Thoracic aorta (tissue), 2 donors: ENCODE data around the gene RAET1E. TPM values are rescaled to one million over a fixed set of nuclear protein-coding genes. Genes with fewer than 3 reads are reported as not detected.
"Not testable (repeated sequence)": the region's sequence is repeated elsewhere in the genome, so short reads cannot be mapped to it uniquely, and the experiment has no call there.

ENCODE experiments used
- ATAC-seq: fragments of 150-250 bp; one replicate; pipeline ENCODE4 v1.8.0; 2017; ENCODE audit warnings: low read depth; ENCODE audit not compliant: insufficient number of reproducible peaks, low FRiP score
- DNase-seq: peaks from one replicate; pipeline ENCODE4 v3.0.0-alpha.2; 2020; ENCODE audit warnings: low spot score
- H3K27ac ChIP-seq, 2 donors: fragments of 200-600 bp; sonication (generic); 1 replicate in 1 of 2; 2 replicates in 1 of 2; pipeline ENCODE4 v1.5.1; 2016; ENCODE audit warnings: mild to moderate bottlenecking in 2 of 2, moderate library complexity in 2 of 2
- H3K27me3 ChIP-seq: fragments of 200-600 bp; sonication (generic); replicated peaks from 2 replicates; pipeline ENCODE4 v1.6.0; 2016; ENCODE audit warnings: mild to moderate bottlenecking; ENCODE audit not compliant: insufficient read depth
- H3K36me3 ChIP-seq: fragments of 200-600 bp; sonication (generic); one replicate; pipeline ENCODE4 v1.5.1; 2016
- H3K4me1 ChIP-seq, 2 donors: fragments of 200-600 bp; sonication (generic); 1 replicate in 1 of 2; 2 replicates in 1 of 2; pipeline versions ENCODE4 v1.5.1 to v1.6.0; 2016; ENCODE audit warnings: low read depth in 2 of 2, mild to moderate bottlenecking in 1 of 2; ENCODE audit not compliant: control insufficient read depth in 1 of 2
- H3K4me3 ChIP-seq: fragments of 200-600 bp; sonication (generic); 2 replicates; pipeline ENCODE4 v1.5.1; 2016; ENCODE audit warnings: mild to moderate bottlenecking
- H3K9me3 ChIP-seq: fragments of 200-600 bp; sonication (generic); 2 replicates; pipeline ENCODE4 v1.5.1; 2016
- total RNA-seq, 2 donors: library from RNA; depleted of rRNA; stranded (reverse); fragments of >200 nt; gene quantifications; one replicate each; pipeline versions ENCODE4 v1.1.0 to v1.2.3, GENCODE V29; 2016
- TF ChIP-seq, protein P1 (sequence below): fragments of 200-600 bp; sonication (generic); IDR thresholded peaks from one replicate; pipeline ENCODE4 v1.5.1; 2019; ENCODE audit warnings: antibody characterized with exemption

The RAET1E gene
- total RNA-seq, 2 donors from 2014 or later = not detected

DNA sequence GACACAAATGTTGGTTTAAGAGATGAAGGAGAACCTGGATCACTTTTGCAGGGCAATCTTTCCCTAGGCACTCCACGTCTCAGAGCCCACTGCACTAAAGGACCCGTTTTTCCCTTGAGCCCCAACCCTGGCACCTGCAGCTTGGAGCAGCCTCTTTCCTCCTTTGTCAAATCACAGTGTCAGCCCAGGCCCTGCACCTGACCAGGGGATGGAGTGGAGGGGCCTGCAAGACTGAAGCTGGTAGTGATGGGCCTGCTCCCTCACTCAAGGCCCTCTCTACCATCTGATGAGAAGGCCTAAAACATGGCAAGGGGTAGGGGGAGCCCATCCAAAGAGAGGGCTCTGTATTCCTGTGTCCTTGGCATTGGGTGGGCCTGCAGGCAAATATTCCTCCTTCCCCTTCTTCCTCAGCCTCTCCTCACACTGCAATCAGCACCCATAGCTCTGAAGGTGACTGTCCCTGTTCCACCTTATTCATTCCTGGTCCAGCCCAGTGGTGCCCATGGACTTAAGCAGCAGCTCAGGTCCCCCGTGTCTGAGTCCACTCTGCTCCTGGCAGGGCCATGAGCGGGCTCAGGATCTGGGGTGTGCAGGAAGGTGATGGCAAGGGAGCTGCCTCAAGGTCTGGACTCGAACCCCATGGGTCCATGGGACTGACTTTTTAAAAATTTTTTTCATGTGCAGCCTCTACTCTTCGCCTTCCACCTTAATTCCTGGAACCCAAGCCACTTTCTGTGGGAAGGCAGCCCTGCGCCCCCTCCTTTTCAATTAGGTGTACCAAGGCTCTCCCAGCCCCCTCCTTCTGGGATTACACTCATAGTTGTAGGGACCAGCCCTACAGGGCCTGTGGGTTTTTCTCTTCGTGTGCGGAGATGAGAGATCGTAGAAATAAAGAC is 18.3 kb upstream of the RAET1E start:
- DNase-seq = no peak
- Histone ChIP-seq H3K27ac (no peak overlapping the region), H3K4me1 (no peaks in the 10 kb centered on the region), H3K36me3 (no peaks in the 10 kb centered on the region), H3K27me3 (no peaks in the 10 kb centered on the region), H3K4me3 (no peak overlapping the region), H3K9me3 (no peaks in the 10 kb centered on the region)
- TF ChIP-seq, protein P1, sequence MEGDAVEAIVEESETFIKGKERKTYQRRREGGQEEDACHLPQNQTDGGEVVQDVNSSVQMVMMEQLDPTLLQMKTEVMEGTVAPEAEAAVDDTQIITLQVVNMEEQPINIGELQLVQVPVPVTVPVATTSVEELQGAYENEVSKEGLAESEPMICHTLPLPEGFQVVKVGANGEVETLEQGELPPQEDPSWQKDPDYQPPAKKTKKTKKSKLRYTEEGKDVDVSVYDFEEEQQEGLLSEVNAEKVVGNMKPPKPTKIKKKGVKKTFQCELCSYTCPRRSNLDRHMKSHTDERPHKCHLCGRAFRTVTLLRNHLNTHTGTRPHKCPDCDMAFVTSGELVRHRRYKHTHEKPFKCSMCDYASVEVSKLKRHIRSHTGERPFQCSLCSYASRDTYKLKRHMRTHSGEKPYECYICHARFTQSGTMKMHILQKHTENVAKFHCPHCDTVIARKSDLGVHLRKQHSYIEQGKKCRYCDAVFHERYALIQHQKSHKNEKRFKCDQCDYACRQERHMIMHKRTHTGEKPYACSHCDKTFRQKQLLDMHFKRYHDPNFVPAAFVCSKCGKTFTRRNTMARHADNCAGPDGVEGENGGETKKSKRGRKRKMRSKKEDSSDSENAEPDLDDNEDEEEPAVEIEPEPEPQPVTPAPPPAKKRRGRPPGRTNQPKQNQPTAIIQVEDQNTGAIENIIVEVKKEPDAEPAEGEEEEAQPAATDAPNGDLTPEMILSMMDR = no peak
- no peak for ATAC-seq

DNA sequence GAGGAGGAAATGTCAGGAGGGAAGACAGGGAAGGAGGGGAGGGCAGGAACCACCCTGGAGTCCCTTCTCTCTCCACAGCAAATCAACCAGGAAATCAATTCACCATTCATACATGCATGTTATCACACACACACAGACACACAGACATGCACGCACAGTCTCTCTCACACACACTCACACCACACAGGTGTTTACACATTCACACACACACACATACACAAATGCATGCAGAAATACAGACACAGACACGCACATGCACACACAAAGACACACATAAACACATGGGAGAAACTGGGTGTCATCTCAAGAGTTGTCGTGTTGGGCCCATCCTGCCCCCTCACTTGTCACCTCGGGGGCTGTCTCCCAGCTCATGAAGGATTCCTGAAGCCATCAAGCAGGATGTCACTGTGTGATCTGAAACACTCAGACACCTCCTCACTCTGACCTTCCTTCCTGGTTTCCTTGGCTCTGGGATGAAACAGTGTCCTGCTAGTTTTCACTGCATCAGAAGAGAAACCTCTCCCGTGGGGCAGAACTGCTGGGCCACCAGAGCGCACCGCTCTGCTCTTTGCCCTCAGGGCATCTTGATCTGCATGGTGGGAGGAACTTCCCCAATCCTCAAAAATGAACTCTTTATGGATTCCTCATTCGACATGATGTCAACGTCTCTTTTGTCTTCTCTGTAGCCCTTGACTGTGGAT is 15.8 kb upstream of the RAET1E start:
- no peak for ATAC-seq
- Histone ChIP-seq H3K27ac (no peak overlapping the region), H3K4me1 (no peaks in the 10 kb centered on the region), H3K27me3 (no peaks in the 10 kb centered on the region), H3K36me3 (no peaks in the 10 kb centered on the region), H3K9me3 (no peaks in the 10 kb centered on the region), H3K4me3 (no peak overlapping the region)
- DNase-seq = no peak
- TF ChIP-seq, protein P1 = no peak

DNA sequence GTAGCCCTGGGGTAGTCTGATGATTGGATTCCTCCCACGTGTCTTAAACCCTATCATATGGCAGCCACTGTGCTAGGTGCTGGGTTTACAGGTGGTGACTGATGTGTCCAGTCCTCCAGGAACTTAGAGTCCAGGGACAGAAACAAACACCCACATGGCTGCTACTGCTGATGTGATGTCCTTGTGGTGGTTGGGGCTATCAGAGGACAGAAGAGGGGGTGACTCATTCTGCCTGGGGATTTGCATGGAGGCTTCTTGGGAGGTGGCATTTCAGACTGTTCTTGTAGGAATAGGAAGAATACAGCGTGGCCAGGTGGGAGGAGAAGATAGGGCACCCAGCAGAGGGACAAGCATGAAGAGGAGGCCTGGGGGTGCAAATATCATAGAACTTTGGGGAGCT is 15.2 kb upstream of the RAET1E start:
- ATAC-seq = no peak
- no peak for DNase-seq
- TF ChIP-seq, protein P1 = no peak
- H3K27me3 ChIP-seq = no peaks in the 10 kb centered on the region
- H3K4me1 ChIP-seq = no peaks in the 10 kb centered on the region
- H3K9me3 ChIP-seq = no peaks in the 10 kb centered on the region
- H3K27ac ChIP-seq = no peak overlapping the region
- no peaks in the 10 kb centered on the region for H3K36me3 ChIP-seq
- H3K4me3 ChIP-seq = no peak overlapping the region

DNA sequence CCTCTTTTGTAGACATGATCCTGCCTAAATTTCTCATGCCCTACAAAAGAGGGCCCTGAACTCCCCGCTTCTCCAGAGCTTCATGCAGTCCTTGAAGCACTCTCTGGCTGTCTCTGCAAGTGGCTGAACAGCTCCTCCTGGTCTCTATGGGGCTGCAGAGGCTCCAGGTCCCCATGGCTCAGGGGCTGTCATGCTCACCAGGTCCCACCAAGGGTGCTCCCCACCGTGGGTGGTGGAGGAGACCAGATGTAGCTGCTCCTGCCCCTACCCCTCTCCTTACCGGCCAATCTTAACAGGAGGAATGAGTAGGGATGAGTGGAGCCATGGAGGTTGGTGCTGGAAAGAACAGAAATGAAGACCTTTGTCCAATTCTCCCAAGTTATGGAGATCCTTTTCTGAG is 14.8 kb upstream of the RAET1E start:
- H3K27ac ChIP-seq, H3K27me3 ChIP-seq, H3K36me3 ChIP-seq, H3K4me3 ChIP-seq, DNase-seq, H3K9me3 ChIP-seq, H3K4me1 ChIP-seq, ATAC-seq: not testable (repeated sequence)

DNA sequence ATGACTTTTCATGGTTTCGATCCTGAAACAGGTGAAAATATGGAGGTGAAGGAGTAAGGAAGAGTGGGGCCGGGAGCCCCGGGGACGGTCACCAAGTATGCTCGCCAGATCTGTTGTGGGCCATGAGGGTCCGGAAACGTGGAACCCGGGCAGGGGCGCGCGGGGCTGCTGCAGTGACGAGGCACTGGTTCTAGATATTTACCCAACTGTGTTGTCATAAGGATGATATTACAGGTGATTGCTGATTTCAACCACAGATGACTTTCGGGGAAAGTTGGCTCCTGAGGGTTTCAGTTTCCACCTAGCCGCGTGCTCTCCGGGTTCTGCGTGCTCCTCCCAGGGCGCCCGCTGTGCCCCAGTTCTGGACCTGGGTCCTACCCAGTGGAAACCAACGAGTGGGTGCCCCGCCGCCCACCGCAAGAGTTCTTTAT is 12.8 kb upstream of the RAET1E start:
- DNase-seq = no peak
- Histone ChIP-seq H3K9me3 (no peaks in the 10 kb centered on the region), H3K4me1 (no peaks in the 10 kb centered on the region), H3K36me3 (no peaks in the 10 kb centered on the region), H3K4me3 (no peak overlapping the region), H3K27ac (no peak overlapping the region), H3K27me3 (no peaks in the 10 kb centered on the region)
- TF ChIP-seq, protein P1 = no peak
- ATAC-seq = no peak
